GM10266 (cell line): Measurements from ENCODE around the gene UAP1.

Experiments used
- DNase-seq: peaks from one replicate; pipeline ENCODE4 v3.0.0; 2012; ENCODE audit errors: extremely low spot score
- TF ChIP-seq, protein P1 (sequence below): IDR thresholded peaks from 2 replicates; pipeline ENCODE4 v1.5.1; 2012; ENCODE audit warnings: mild to moderate bottlenecking, low read depth; ENCODE audit not compliant: control insufficient read depth, insufficient read depth; ENCODE audit errors: missing control alignments

The UAP1 gene

DNA sequence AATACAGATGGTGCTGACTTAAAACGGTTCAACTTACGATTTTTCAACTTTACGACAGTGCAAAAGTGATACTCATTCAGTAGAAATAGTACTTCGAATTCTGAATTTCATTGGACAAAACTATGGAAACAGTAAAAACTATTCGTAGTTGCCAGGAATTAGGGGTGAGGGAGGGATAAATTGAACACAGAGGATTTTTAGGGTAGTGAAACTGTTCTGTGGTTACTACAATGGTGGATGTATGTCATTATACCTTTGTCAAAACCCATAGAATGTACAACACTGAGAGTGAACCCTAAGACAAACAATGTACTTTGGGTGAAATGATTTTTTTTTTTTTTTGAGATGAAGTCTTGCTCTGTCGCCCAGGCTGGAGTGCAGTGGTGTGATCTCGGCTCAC, 78.2 kb downstream of the UAP1 start:
- TF ChIP-seq, protein P1, sequence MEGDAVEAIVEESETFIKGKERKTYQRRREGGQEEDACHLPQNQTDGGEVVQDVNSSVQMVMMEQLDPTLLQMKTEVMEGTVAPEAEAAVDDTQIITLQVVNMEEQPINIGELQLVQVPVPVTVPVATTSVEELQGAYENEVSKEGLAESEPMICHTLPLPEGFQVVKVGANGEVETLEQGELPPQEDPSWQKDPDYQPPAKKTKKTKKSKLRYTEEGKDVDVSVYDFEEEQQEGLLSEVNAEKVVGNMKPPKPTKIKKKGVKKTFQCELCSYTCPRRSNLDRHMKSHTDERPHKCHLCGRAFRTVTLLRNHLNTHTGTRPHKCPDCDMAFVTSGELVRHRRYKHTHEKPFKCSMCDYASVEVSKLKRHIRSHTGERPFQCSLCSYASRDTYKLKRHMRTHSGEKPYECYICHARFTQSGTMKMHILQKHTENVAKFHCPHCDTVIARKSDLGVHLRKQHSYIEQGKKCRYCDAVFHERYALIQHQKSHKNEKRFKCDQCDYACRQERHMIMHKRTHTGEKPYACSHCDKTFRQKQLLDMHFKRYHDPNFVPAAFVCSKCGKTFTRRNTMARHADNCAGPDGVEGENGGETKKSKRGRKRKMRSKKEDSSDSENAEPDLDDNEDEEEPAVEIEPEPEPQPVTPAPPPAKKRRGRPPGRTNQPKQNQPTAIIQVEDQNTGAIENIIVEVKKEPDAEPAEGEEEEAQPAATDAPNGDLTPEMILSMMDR, result no peak
- no peak for DNase-seq

DNA sequence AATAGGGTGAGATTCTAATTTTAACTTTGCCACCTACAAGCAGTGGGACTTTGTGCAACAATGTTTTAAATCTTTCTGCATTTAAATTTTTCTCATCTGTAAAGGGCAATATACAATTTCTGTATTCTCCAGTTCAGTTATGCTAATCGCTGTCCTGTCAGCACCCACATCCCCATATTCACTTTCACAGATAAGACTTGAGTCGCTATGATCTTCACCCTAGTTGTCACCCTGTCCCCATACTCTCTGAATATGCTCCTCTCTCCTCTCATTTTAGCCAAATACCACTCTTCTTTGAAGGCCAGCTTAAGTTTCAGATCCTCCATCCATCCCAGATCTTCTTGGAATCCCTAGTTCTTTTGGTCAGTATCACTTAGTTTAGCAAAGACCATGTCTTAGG, 79.6 kb downstream of the UAP1 start:
- no peak for DNase-seq
- TF ChIP-seq, protein P1, result no peak

DNA sequence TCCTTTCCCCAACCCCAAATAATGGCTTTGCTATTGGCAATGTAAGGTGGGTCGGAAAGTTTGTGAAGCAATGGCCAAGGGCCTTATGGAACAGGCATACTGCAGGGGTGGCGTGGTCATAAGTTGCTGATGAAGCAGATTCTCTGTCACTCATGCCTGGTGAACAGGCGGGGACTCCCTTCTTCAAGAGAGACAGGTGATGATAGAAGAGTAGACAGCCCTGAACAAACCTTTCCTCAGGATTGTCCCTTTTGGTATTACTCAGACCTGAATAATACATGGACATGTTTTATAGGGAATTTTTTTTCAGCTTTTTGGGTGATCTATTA, 83.4 kb downstream of the UAP1 start:
- TF ChIP-seq, protein P1, result no peak
- no peak for DNase-seq

DNA sequence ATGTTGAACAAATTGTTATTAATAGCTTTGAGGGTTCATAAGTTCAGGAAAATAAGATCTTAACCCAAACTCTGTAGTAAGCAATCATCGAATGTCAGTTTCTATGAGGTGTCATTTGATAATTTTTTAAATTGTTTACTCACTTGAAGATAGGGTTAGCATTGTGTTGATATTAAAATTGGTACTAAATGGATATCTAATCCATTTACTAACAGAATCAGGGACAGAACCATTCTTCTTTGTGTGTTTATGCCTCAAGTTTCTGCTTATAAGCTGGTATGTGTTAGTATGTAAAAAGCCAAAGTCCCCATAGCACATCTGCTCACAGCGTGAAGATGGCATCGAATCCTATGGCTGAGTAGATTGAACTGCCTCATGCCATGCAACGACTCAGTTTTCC, 84.1 kb downstream of the UAP1 start:
- DNase-seq, result no peak
- TF ChIP-seq, protein P1, result no peak

DNA sequence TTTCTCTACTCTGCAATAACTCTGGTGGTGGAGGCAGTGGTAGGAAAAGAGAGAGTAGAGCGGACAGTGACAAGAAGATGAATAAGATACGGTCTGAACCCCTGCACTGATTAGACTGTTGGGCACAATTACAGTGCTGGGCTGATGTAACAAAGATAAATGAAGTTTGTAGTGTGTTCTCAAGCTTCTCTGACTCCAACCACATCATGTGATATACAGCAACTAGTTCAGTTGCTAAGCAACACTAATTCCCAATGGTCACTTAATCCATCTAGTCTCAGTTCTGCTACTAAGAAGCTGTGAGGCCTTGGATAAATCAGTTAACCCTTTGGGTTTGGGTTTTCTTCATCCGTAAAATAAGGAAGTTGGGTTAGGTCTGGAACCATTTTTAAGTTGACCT, 88.1 kb downstream of the UAP1 start:
- TF ChIP-seq, protein P1, result no peak
- DNase-seq, result no peak
